GM12892 (cell line): ENCODE data around the gene LMO1.

ENCODE experiments used
- POLR2A ChIP-seq: IDR thresholded peaks from 2 replicates; pipeline ENCODE4 v1.6.1; 2011; ENCODE audit warnings: low read depth, low read length, control low read depth
- POLR2AphosphoS5 ChIP-seq: IDR thresholded peaks from 2 replicates; pipeline ENCODE4 v1.6.1; 2011; ENCODE audit warnings: low read depth, low read length, control low read depth
- TAF1 ChIP-seq: IDR thresholded peaks from 2 replicates; pipeline ENCODE4 v1.6.1; 2011; ENCODE audit warnings: low read depth, mild to moderate bottlenecking, control low read depth, low read length, borderline replicate concordance

GRCh38 chr11:8199676-8200075 is 64.0 kb downstream of the LMO1 start:
- TF ChIP-seq TAF1 (no peak), POLR2AphosphoS5 (no peak), POLR2A (no peak)
